GM23338 (cell line): ENCODE data around the gene PTPRE. TPM values are rescaled to one million over a fixed set of nuclear protein-coding genes. Genes with fewer than 3 reads are reported as not detected.

Source experiments
- ATAC-seq: fragments of 200-7000 bp; cut with Tn5 transposase; 3 replicates; pipeline ENCODE4 v1.9.1; 2020
- DNase-seq: peaks from one replicate; pipeline ENCODE4 v3.0.0-alpha.2; 2015; ENCODE audit warnings: low spot score
- H2AFZ ChIP-seq: fragments of 200-600 bp; sonication (generic); 2 replicates; pipeline ENCODE4 v1.8.0; 2016; ENCODE audit warnings: antibody characterized with exemption, mild to moderate bottlenecking, moderate library complexity
- H3F3A ChIP-seq: fragments of 200-600 bp; sonication (generic); replicated peaks from 2 replicates; pipeline ENCODE4 v1.8.0; 2017; ENCODE audit warnings: antibody characterized with exemption, mixed run types, low read depth
- H3K27ac ChIP-seq: fragments of 200-600 bp; sonication (generic); 2 replicates; pipeline ENCODE4 v1.6.1; 2016; ENCODE audit warnings: low read depth
- H3K27me3 ChIP-seq: fragments of 200-600 bp; sonication (generic); 2 replicates; pipeline ENCODE4 v1.8.0; 2016; ENCODE audit warnings: mild to moderate bottlenecking, mixed run types, moderate library complexity; ENCODE audit not compliant: insufficient read depth
- H3K36me3 ChIP-seq: fragments of 200-600 bp; sonication (generic); 2 replicates; pipeline ENCODE4 v1.8.0; 2016; ENCODE audit warnings: mild to moderate bottlenecking; ENCODE audit not compliant: insufficient read depth
- H3K4me1 ChIP-seq: fragments of 200-600 bp; sonication (generic); 2 replicates; pipeline ENCODE4 v1.8.0; 2016; ENCODE audit warnings: mild to moderate bottlenecking, moderate library complexity; ENCODE audit not compliant: insufficient read depth
- H3K4me2 ChIP-seq: fragments of 200-600 bp; sonication (generic); 2 replicates; pipeline ENCODE4 v1.7.1; 2017; ENCODE audit warnings: mixed run types
- H3K4me3 ChIP-seq: fragments of 200-600 bp; sonication (generic); 2 replicates; pipeline ENCODE4 v1.6.1; 2016; ENCODE audit warnings: mixed run types
- H3K79me2 ChIP-seq: fragments of 200-600 bp; sonication (generic); replicated peaks from 2 replicates; pipeline ENCODE4 v1.8.0; 2017; ENCODE audit warnings: mild to moderate bottlenecking; ENCODE audit not compliant: insufficient read depth
- H3K9me2 ChIP-seq: fragments of 200-600 bp; sonication (generic); 2 replicates; pipeline ENCODE4 v1.8.0; 2017; ENCODE audit not compliant: insufficient read depth
- H4K20me1 ChIP-seq: fragments of 200-600 bp; sonication (generic); replicated peaks from 2 replicates; pipeline ENCODE4 v1.8.0; 2017; ENCODE audit warnings: mild to moderate bottlenecking; ENCODE audit not compliant: insufficient read depth
- H3K27ac Mint-ChIP-seq: 2 replicates; pipeline ENCODE4 v1.8.0; 2020; ENCODE audit warnings: inconsistent platforms, mild to moderate bottlenecking, moderate library complexity, mixed read lengths
- H3K27me3 Mint-ChIP-seq: 3 replicates; pipeline ENCODE4 v1.8.0; 2022; ENCODE audit warnings: low read depth, mild to moderate bottlenecking, moderate library complexity, mixed read lengths, inconsistent platforms; ENCODE audit not compliant: insufficient read depth, poor library complexity
- H3K36me3 Mint-ChIP-seq: 3 replicates; pipeline ENCODE4 v1.8.0; 2021; ENCODE audit warnings: low read depth, mild to moderate bottlenecking, inconsistent platforms, moderate library complexity, mixed read lengths
- H3K4me1 Mint-ChIP-seq: 3 replicates; pipeline ENCODE4 v1.8.0; 2020; ENCODE audit warnings: mild to moderate bottlenecking, inconsistent platforms, mixed read lengths
- H3K4me3 Mint-ChIP-seq: 3 replicates; pipeline ENCODE4 v1.8.0; 2021; ENCODE audit warnings: moderate library complexity, mild to moderate bottlenecking, inconsistent platforms, mixed read lengths
- H3K9me3 Mint-ChIP-seq: 3 replicates; pipeline ENCODE4 v1.8.0; 2020; ENCODE audit warnings: moderate library complexity, mild to moderate bottlenecking, inconsistent platforms, mixed read lengths
- CREB1 ChIP-seq: fragments of 250-450 bp; sonication (Bioruptor Pico); IDR thresholded peaks from 2 replicates; pipeline ENCODE4 v1.5.0; 2020; ENCODE audit warnings: low read depth, mild to moderate bottlenecking, moderate library complexity
- EZH2phosphoT487 ChIP-seq: fragments of 200-600 bp; sonication (generic); IDR thresholded peaks from one replicate; pipeline ENCODE4 v1.8.1; 2018; ENCODE audit warnings: antibody characterized with exemption; ENCODE audit not compliant: unreplicated experiment
- POLR2AphosphoS5 ChIP-seq: IDR thresholded peaks from 2 replicates; pipeline ENCODE4 v1.6.1; 2016; ENCODE audit warnings: antibody characterized with exemption, low read depth
- ZNF114 ChIP-seq: fragments of 250-450 bp; sonication (Bioruptor Pico); IDR thresholded peaks from 2 replicates; pipeline ENCODE4 v1.5.0; 2020; ENCODE audit warnings: mild to moderate bottlenecking, moderate library complexity
- ZNF331 ChIP-seq: fragments of 250-450 bp; sonication (Bioruptor Pico); IDR thresholded peaks from 2 replicates; pipeline ENCODE4 v1.5.0; 2020; ENCODE audit warnings: low read depth, mild to moderate bottlenecking, moderate library complexity
- polyA plus RNA-seq: library from polyadenylated mRNA; unstranded; fragments of >200 nt; fragmentation: Nextera tagmentation; extraction: Ambion mirVana; gene quantifications from 2 replicates; pipeline ENCODE4 v1.2.1, GENCODE V29; 2016
- total RNA-seq: library from RNA; depleted of rRNA; stranded (reverse); fragments of >200 nt; shearing (Covaris generic); gene quantifications from 2 replicates; pipeline ENCODE4 v1.2.3, GENCODE V29; 2014
- TF ChIP-seq, protein P1 (sequence below): IDR thresholded peaks from 2 replicates; pipeline ENCODE4 v1.6.1; 2016; ENCODE audit warnings: antibody characterized with exemption
- TF ChIP-seq, protein P2 (sequence below): IDR thresholded peaks from one replicate; pipeline ENCODE4 v1.6.1; 2018; ENCODE audit warnings: antibody characterized with exemption; ENCODE audit not compliant: unreplicated experiment
- TF ChIP-seq, protein P3 (sequence below): fragments of 250-450 bp; sonication (Bioruptor Pico); IDR thresholded peaks from 2 replicates; pipeline ENCODE4 v1.5.0; 2020; ENCODE audit warnings: mild to moderate bottlenecking, moderate library complexity

The PTPRE gene
- total and polyA plus RNA-seq, 2 experiments from 2014 or later = 0.34 to 0.42 TPM

DNA sequence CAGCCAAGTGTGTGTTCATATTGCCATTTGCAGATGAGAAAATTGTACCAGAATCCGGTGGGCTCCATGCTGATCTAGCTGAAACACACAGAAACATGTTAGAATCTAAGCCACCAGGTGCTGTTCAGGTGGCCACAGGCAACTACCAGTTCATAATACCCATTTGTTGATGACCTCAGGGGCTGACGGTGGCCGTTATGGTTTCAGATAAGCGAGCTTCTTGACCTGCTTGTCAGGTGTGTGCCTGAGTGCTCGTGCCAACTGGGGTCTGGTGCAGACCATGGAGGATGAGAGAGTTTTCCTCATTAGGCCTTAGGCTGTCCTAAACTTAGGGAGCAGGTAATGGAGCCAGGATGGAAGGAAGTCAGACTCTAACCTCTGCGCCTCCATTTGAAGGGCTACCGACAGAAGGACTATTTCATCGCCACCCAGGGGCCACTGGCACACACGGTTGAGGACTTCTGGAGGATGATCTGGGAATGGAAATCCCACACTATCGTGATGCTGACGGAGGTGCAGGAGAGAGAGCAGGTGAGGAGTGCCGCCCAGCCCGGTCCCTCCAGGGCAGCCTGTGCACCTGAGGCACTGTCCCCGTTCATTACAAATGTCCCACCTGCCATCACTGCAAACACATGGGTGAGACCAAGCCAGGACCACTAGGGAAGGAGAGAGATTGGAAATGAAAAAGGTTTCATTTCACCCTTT lies 166.2 kb downstream of the PTPRE start:
- no peaks in the 10 kb centered on the region for H3K9me3 Mint-ChIP-seq
- H3K27me3 ChIP-seq = no peaks in the 10 kb centered on the region
- H3K4me3 ChIP-seq = no peak overlapping the region
- no peaks in the 10 kb centered on the region for H3K36me3 ChIP-seq
- DNase-seq = no peak
- H3K27ac ChIP-seq = no peak overlapping the region
- no peak overlapping the region for H3K4me3 Mint-ChIP-seq
- H4K20me1 ChIP-seq = no peaks in the 10 kb centered on the region
- no peak overlapping the region for H2AFZ ChIP-seq
- no peak overlapping the region for H3K4me2 ChIP-seq
- ATAC-seq = no peak
- TF ChIP-seq POLR2AphosphoS5 (no peak), CREB1 (no peak), ZNF331 (CRISPR knock-in tag) (no peak)
- TF ChIP-seq, protein P1, sequence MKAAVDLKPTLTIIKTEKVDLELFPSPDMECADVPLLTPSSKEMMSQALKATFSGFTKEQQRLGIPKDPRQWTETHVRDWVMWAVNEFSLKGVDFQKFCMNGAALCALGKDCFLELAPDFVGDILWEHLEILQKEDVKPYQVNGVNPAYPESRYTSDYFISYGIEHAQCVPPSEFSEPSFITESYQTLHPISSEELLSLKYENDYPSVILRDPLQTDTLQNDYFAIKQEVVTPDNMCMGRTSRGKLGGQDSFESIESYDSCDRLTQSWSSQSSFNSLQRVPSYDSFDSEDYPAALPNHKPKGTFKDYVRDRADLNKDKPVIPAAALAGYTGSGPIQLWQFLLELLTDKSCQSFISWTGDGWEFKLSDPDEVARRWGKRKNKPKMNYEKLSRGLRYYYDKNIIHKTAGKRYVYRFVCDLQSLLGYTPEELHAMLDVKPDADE = no peak
- no peaks in the 10 kb centered on the region for H3K79me2 ChIP-seq
- no peak overlapping the region for H3K27ac Mint-ChIP-seq
- H3K27me3 Mint-ChIP-seq = peaks cover 8% of the 10 kb centered on the region
- H3K9me2 ChIP-seq = no peaks in the 10 kb centered on the region
- no peaks in the 10 kb centered on the region for H3K4me1 ChIP-seq
- no peaks in the 10 kb centered on the region for H3F3A ChIP-seq
- H3K36me3 Mint-ChIP-seq = no peaks in the 10 kb centered on the region
- peaks cover 7% of the 10 kb centered on the region; the same call in 2 of the 3 replicates for H3K4me1 Mint-ChIP-seq

DNA sequence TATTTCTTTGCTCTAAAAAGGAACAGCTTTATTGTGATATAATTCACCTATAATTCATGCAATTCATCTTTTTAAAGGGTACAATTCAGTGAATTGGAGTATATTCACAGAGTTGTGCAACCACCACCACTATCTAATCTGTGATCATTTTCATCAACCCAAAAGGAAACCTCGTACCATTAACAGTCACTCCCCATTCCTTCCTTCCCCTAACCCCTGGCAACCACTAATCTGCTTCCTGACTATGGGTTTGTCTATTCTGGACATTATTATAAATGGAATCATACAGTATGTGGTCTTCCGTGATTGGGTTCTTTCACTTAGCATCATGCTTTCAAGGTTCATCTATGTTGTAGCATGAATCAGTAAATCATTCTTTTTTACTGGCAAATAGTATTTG lies 167.0 kb downstream of the PTPRE start:
- Histone ChIP-seq H4K20me1 (no peaks in the 10 kb centered on the region), H3K4me3 (no peak overlapping the region), H3K36me3 (no peaks in the 10 kb centered on the region), H3K27me3 (no peaks in the 10 kb centered on the region), H2AFZ (no peak overlapping the region), H3F3A (no peaks in the 10 kb centered on the region), H3K4me1 (no peaks in the 10 kb centered on the region), H3K79me2 (no peaks in the 10 kb centered on the region), H3K9me2 (no peaks in the 10 kb centered on the region), H3K27ac (no peak overlapping the region), H3K4me2 (no peak overlapping the region)
- no peak for DNase-seq
- no peak overlapping the region for H3K4me3 Mint-ChIP-seq
- H3K4me1 Mint-ChIP-seq = peaks cover 7% of the 10 kb centered on the region; the same call in 2 of the 3 replicates
- no peaks in the 10 kb centered on the region for H3K36me3 Mint-ChIP-seq
- no peak overlapping the region for H3K27ac Mint-ChIP-seq
- H3K9me3 Mint-ChIP-seq = no peaks in the 10 kb centered on the region
- H3K27me3 Mint-ChIP-seq = peaks cover 4% of the 10 kb centered on the region
- ATAC-seq = no peak
- TF ChIP-seq, protein P2, sequence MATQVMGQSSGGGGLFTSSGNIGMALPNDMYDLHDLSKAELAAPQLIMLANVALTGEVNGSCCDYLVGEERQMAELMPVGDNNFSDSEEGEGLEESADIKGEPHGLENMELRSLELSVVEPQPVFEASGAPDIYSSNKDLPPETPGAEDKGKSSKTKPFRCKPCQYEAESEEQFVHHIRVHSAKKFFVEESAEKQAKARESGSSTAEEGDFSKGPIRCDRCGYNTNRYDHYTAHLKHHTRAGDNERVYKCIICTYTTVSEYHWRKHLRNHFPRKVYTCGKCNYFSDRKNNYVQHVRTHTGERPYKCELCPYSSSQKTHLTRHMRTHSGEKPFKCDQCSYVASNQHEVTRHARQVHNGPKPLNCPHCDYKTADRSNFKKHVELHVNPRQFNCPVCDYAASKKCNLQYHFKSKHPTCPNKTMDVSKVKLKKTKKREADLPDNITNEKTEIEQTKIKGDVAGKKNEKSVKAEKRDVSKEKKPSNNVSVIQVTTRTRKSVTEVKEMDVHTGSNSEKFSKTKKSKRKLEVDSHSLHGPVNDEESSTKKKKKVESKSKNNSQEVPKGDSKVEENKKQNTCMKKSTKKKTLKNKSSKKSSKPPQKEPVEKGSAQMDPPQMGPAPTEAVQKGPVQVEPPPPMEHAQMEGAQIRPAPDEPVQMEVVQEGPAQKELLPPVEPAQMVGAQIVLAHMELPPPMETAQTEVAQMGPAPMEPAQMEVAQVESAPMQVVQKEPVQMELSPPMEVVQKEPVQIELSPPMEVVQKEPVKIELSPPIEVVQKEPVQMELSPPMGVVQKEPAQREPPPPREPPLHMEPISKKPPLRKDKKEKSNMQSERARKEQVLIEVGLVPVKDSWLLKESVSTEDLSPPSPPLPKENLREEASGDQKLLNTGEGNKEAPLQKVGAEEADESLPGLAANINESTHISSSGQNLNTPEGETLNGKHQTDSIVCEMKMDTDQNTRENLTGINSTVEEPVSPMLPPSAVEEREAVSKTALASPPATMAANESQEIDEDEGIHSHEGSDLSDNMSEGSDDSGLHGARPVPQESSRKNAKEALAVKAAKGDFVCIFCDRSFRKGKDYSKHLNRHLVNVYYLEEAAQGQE = no peak
- TF ChIP-seq, protein P3, sequence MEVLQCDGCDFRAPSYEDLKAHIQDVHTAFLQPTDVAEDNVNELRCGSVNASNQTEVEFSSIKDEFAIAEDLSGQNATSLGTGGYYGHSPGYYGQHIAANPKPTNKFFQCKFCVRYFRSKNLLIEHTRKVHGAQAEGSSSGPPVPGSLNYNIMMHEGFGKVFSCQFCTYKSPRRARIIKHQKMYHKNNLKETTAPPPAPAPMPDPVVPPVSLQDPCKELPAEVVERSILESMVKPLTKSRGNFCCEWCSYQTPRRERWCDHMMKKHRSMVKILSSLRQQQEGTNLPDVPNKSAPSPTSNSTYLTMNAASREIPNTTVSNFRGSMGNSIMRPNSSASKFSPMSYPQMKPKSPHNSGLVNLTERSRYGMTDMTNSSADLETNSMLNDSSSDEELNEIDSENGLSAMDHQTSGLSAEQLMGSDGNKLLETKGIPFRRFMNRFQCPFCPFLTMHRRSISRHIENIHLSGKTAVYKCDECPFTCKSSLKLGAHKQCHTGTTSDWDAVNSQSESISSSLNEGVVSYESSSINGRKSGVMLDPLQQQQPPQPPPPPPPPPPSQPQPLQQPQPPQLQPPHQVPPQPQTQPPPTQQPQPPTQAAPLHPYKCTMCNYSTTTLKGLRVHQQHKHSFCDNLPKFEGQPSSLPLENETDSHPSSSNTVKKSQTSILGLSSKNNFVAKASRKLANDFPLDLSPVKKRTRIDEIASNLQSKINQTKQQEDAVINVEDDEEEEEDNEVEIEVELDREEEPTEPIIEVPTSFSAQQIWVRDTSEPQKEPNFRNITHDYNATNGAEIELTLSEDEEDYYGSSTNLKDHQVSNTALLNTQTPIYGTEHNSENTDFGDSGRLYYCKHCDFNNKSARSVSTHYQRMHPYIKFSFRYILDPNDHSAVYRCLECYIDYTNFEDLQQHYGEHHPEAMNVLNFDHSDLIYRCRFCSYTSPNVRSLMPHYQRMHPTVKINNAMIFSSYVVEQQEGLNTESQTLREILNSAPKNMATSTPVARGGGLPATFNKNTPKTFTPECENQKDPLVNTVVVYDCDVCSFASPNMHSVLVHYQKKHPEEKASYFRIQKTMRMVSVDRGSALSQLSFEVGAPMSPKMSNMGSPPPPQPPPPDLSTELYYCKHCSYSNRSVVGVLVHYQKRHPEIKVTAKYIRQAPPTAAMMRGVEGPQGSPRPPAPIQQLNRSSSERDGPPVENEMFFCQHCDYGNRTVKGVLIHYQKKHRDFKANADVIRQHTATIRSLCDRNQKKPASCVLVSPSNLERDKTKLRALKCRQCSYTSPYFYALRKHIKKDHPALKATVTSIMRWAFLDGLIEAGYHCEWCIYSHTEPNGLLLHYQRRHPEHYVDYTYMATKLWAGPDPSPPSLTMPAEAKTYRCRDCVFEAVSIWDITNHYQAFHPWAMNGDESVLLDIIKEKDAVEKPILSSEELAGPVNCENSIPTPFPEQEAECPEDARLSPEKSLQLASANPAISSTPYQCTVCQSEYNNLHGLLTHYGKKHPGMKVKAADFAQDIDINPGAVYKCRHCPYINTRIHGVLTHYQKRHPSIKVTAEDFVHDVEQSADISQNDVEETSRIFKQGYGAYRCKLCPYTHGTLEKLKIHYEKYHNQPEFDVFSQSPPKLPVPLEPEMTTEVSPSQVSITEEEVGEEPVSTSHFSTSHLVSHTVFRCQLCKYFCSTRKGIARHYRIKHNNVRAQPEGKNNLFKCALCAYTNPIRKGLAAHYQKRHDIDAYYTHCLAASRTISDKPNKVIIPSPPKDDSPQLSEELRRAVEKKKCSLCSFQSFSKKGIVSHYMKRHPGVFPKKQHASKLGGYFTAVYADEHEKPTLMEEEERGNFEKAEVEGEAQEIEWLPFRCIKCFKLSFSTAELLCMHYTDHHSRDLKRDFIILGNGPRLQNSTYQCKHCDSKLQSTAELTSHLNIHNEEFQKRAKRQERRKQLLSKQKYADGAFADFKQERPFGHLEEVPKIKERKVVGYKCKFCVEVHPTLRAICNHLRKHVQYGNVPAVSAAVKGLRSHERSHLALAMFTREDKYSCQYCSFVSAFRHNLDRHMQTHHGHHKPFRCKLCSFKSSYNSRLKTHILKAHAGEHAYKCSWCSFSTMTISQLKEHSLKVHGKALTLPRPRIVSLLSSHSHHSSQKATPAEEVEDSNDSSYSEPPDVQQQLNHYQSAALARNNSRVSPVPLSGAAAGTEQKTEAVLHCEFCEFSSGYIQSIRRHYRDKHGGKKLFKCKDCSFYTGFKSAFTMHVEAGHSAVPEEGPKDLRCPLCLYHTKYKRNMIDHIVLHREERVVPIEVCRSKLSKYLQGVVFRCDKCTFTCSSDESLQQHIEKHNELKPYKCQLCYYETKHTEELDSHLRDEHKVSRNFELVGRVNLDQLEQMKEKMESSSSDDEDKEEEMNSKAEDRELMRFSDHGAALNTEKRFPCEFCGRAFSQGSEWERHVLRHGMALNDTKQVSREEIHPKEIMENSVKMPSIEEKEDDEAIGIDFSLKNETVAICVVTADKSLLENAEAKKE (CRISPR knock-in tag) = no peak
- TF ChIP-seq, protein P1 = no peak
- TF ChIP-seq ZNF114 (CRISPR knock-in tag) (no peak), EZH2phosphoT487 (no peak)
